Fibroblast of lung (primary cell): ENCODE measurements around the gene HHAT. TPM values are rescaled to one million over a fixed set of nuclear protein-coding genes. Genes with fewer than 3 reads are reported as not detected.

ENCODE experiments used
- DNase-seq, 2 donors: peaks; one replicate each; pipeline versions ENCODE4 v3.0.0 to v3.0.0-alpha.2; 2010; ENCODE audit warnings: low read depth in 2 of 2
- H2AFZ ChIP-seq: 2 replicates; pipeline ENCODE4 v1.5.1; 2012; ENCODE audit warnings: low read length, control low read depth, inconsistent platforms
- H3K27ac ChIP-seq: 2 replicates; pipeline ENCODE4 v1.5.1; 2011; ENCODE audit warnings: low read length, control low read depth; ENCODE audit not compliant: insufficient read depth
- H3K27me3 ChIP-seq: 2 replicates; pipeline ENCODE4 v1.5.1; 2011; ENCODE audit warnings: mild to moderate bottlenecking, low read length; ENCODE audit not compliant: control insufficient read depth, insufficient read depth
- H3K36me3 ChIP-seq: 2 replicates; pipeline ENCODE4 v1.5.1; 2011; ENCODE audit warnings: low read length; ENCODE audit not compliant: control insufficient read depth, insufficient read depth
- H3K4me1 ChIP-seq: 2 replicates; pipeline ENCODE4 v1.5.1; 2011; ENCODE audit warnings: low read length; ENCODE audit not compliant: control insufficient read depth, insufficient read depth; ENCODE audit errors: extremely low read depth
- H3K4me2 ChIP-seq: 2 replicates; pipeline ENCODE4 v1.5.1; 2011; ENCODE audit warnings: low read length, control low read depth; ENCODE audit not compliant: insufficient read depth; ENCODE audit errors: extremely low read depth
- H3K4me3 ChIP-seq, 4 experiments: fragments of 200-600 bp in 1 of 4; sonication (generic) in 1 of 4; replicated peaks in 1 of 4; 2 replicates each; pipeline ENCODE4 v1.5.1; 2011 to 2016; ENCODE audit warnings: low read length in 4 of 4, low read depth in 3 of 4, mild to moderate bottlenecking in 3 of 4, control low read depth in 2 of 4, inconsistent platforms in 1 of 4, mixed read lengths in 1 of 4; ENCODE audit not compliant: insufficient read depth in 1 of 4; ENCODE audit errors: control extremely low read depth in 1 of 4
- H3K79me2 ChIP-seq: 2 replicates; pipeline ENCODE4 v1.5.1; 2012; ENCODE audit warnings: mild to moderate bottlenecking, low read length, inconsistent platforms; ENCODE audit not compliant: control insufficient read depth, insufficient read depth
- H3K9ac ChIP-seq: 2 replicates; pipeline ENCODE4 v1.5.1; 2011; ENCODE audit warnings: mild to moderate bottlenecking, low read length, control low read depth; ENCODE audit not compliant: insufficient read depth
- H3K9me3 ChIP-seq: 2 replicates; pipeline ENCODE4 v1.5.1; 2012; ENCODE audit warnings: low read depth, low read length; ENCODE audit not compliant: control insufficient read depth, insufficient read depth
- H4K20me1 ChIP-seq: 2 replicates; pipeline ENCODE4 v1.5.1; 2011; ENCODE audit warnings: low read length; ENCODE audit not compliant: control insufficient read depth, insufficient read depth; ENCODE audit errors: extremely low read depth
- EZH2 ChIP-seq: IDR thresholded peaks from 2 replicates; pipeline ENCODE4 v1.5.1; 2012; ENCODE audit warnings: low read length, control low read depth, mild to moderate bottlenecking; ENCODE audit errors: missing control alignments
- polyA plus RNA-seq, 2 donors: library from polyadenylated mRNA; depleted of rRNA in 1 of 2; stranded (reverse) in 1 of 2; unstranded in 1 of 2; fragments of >200 nt; gene quantifications; 2 replicates each; pipeline ENCODE4 v1.2.1, GENCODE V29; 2011 to 2012; ENCODE audit warnings: missing spikeins in 1 of 2
- total RNA-seq: library from RNA; depleted of rRNA; stranded (reverse); fragments of >200 nt; gene quantifications from 2 replicates; pipeline ENCODE4 v1.2.1, GENCODE V29; 2014
- TF ChIP-seq, protein P1 (sequence below), 2 donors: IDR thresholded peaks in 1 of 2; conservative IDR thresholded peaks in 1 of 2; 1 replicate in 1 of 2; 2 replicates in 1 of 2; pipeline ENCODE4 v1.5.1; 2011 to 2012; ENCODE audit warnings: low read length in 2 of 2, control low read depth in 1 of 2, inconsistent platforms in 1 of 2, low read depth in 1 of 2, mild to moderate bottlenecking in 1 of 2

HHAT gene
- total and polyA plus RNA-seq, 2 donors (not counting 1 experiment from before 2014, with no cell fraction given): 3.6 to 4.8 TPM

DNA sequence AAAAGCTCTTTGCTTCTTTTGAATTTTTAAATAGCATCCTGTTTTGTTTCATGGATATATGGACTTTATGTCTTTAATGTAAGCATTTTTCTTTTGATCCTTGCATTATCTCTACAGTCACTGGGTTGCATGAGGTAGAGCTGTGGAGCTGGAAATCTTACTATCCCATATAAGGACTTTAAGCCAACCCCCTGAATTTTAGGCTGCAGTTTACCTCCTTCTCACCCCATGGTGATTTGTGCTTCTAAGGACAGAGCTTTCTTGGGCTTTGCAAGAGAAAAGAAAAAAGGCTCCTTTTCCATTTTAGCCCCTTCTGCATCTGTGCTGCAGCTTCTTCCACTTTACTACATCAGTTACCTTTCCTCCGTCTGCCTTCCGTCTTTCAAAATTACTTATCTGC is 373.8 kb downstream of the HHAT start:
- DNase-seq: no peak
- H3K79me2 ChIP-seq: no peaks in the 10 kb centered on the region
- H4K20me1 ChIP-seq: no peaks in the 10 kb centered on the region
- H3K27ac ChIP-seq: no peak overlapping the region
- no peak overlapping the region for H3K9ac ChIP-seq
- no peak overlapping the region for H3K4me3 ChIP-seq
- H3K4me2 ChIP-seq: no peak overlapping the region
- TF ChIP-seq, protein P1, sequence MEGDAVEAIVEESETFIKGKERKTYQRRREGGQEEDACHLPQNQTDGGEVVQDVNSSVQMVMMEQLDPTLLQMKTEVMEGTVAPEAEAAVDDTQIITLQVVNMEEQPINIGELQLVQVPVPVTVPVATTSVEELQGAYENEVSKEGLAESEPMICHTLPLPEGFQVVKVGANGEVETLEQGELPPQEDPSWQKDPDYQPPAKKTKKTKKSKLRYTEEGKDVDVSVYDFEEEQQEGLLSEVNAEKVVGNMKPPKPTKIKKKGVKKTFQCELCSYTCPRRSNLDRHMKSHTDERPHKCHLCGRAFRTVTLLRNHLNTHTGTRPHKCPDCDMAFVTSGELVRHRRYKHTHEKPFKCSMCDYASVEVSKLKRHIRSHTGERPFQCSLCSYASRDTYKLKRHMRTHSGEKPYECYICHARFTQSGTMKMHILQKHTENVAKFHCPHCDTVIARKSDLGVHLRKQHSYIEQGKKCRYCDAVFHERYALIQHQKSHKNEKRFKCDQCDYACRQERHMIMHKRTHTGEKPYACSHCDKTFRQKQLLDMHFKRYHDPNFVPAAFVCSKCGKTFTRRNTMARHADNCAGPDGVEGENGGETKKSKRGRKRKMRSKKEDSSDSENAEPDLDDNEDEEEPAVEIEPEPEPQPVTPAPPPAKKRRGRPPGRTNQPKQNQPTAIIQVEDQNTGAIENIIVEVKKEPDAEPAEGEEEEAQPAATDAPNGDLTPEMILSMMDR (conservative IDR thresholded peaks at IDR 0.05 in 1 of 2, IDR thresholded peaks at IDR 0.05 in 1 of 2; ENCODE audit: low read depth in 1 of 2, low read length in 2 of 2): no peak
- no peak for TF ChIP-seq EZH2
- H3K9me3 ChIP-seq: no peaks in the 10 kb centered on the region
- H2AFZ ChIP-seq: no peak overlapping the region
- H3K27me3 ChIP-seq: no peaks in the 10 kb centered on the region
- H3K4me1 ChIP-seq: no peaks in the 10 kb centered on the region
- H3K36me3 ChIP-seq: no peaks in the 10 kb centered on the region

DNA sequence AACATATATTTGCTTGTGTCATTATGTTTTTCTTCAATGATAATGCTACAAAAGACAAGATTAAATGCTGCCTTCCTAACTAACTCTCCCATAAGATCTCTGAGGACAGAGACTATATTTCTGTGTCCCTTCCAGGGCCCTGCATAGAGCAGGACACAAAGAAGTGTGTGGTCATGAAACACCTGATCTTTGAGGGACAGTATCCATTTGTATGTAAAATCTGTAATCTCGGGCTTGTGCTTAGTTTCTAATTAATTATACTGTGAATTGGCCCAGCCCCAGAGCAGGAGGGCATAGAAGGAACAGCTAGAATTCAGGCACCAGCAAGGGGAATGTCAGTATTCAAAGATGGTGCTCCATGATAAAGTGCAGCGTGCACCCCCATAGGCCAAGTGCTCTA is 374.9 kb downstream of the HHAT start:
- TF ChIP-seq EZH2: no peak
- TF ChIP-seq, protein P1 (conservative IDR thresholded peaks at IDR 0.05 in 1 of 2, IDR thresholded peaks at IDR 0.05 in 1 of 2; ENCODE audit: low read depth in 1 of 2, low read length in 2 of 2): no peak
- H3K79me2 ChIP-seq: no peaks in the 10 kb centered on the region
- no peaks in the 10 kb centered on the region for H3K36me3 ChIP-seq
- no peak for DNase-seq
- no peak overlapping the region for H3K4me3 ChIP-seq
- no peak overlapping the region for H3K27ac ChIP-seq
- no peaks in the 10 kb centered on the region for H3K27me3 ChIP-seq
- no peaks in the 10 kb centered on the region for H3K4me1 ChIP-seq
- H3K9me3 ChIP-seq: no peaks in the 10 kb centered on the region
- no peak overlapping the region for H3K4me2 ChIP-seq
- H4K20me1 ChIP-seq: no peaks in the 10 kb centered on the region
- H3K9ac ChIP-seq: no peak overlapping the region
- H2AFZ ChIP-seq: no peak overlapping the region

DNA sequence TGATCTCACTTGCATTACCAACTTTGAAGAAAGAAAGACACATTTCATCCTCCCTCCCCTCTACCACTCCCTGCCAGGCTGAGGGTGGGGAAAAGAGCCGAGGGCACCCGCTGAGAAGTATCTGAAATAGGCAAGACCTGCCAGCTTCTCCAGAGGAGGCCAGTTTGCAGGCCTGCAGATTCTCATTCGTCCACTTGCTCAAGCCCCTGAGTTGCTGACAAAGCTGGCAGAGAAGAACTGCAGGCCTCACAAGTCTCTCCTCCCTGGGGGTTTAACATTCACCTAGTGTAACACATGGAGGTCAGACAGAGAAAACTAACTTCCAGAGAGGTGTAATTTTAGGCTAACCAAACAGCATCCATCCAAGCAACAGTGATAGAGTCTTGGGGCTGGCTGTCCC is 376.4 kb downstream of the HHAT start:
- Histone ChIP-seq H3K36me3 (no peaks in the 10 kb centered on the region), H3K79me2 (no peaks in the 10 kb centered on the region), H3K4me1 (no peaks in the 10 kb centered on the region), H3K27ac (no peak overlapping the region), H3K27me3 (no peaks in the 10 kb centered on the region), H3K9me3 (no peaks in the 10 kb centered on the region), H4K20me1 (no peaks in the 10 kb centered on the region), H3K4me2 (no peak overlapping the region), H3K4me3 (no peak overlapping the region), H3K9ac (no peak overlapping the region), H2AFZ (no peak overlapping the region)
- no peak for DNase-seq
- TF ChIP-seq, protein P1 (conservative IDR thresholded peaks at IDR 0.05 in 1 of 2, IDR thresholded peaks at IDR 0.05 in 1 of 2; ENCODE audit: low read depth in 1 of 2, low read length in 2 of 2): no peak
- no peak for TF ChIP-seq EZH2
